Renal cortical epithelial cell (primary cell): ENCODE results near the gene CTPS1. TPM values are rescaled to one million over a fixed set of nuclear protein-coding genes. Genes with fewer than 3 reads are reported as not detected.

Experiments
- DNase-seq: peaks from one replicate; pipeline ENCODE4 v3.0.0-alpha.2; 2011; ENCODE audit warnings: low read depth
- total RNA-seq: library from RNA; depleted of rRNA; stranded (reverse); fragments of >200 nt; gene quantifications from 2 replicates; pipeline ENCODE4 v1.2.3, GENCODE V29; 2014

CTPS1 gene
- total RNA-seq, 1 donor from 2014 or later = 38.2 TPM

DNA sequence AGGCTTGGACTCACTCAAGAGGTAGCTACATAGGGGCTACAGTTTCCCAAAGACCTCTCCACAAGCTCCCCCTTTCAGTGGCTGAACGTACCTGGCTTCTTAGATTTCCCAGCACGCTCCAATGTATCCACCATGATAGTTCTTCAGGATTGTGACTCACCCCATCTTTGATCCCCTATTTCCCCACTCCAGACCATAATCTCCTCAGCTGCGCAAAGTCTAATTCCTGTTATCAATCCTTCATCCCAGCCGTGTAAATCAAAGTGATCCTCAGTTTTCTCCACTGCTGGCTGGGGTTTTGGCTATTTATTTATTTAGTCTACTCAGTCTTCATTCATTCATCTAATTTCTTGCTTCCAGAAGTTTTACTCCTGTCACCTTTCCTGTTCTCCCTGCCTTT, 13.1 kb upstream of the CTPS1 start:
- DNase-seq = no peak

DNA sequence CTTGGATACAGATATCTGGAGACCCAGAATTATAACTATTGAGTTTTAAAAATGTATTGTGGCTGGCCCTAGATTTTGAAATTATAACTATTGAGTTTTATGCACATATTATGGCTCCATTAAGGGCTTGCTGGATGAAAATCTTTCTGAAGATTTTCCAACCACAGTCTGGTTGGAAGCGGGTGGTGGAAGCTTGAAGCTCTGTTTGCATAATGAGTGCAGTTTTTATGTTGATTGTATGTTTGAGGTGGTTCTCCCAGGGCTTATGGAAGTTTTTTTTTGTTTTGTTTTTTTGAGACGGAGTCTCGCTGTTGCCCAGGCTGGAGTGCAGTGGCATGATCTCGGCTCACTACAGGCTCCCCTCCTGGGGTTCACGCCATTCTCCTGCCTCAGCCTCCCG, 10.1 kb upstream of the CTPS1 start:
- DNase-seq = no peak

DNA sequence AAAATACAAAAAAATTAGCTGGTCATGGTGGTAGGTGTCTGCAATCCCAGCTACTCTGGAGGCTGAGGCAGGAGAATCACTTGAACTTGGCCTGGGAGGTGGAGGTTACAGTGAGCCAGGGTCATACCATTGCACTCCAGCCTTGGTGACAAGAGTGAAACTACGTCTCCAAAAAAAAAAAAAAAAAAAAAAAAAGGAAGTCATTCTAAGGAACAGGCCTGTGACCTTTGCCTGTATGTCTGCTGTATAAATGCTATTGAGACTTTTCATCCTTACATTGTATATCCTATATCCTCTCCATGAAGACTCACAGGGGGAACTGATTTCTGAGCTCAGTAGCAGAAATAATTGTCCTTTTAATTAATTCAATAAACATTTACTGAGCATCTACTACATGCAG, 7.5 kb upstream of the CTPS1 start:
- DNase-seq = no peak

DNA sequence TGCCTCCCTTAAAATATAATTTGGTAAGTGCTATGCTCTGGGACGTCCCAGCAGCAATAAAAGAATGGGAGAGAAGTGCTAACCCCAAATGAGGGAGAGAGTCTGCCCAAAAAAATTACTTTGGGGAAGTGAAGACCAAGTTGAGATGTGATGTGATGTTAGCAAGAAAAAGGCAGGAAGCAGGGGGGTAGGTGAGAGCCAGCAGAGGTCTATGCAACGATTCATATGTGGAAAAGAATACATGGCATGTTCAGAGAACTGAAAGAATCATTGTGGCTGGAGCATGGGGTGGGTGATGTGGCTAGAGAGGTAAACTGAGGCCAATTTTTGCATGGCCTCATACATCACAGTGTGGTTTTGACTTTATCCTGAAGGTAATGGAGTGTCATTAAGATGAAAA, 5.6 kb upstream of the CTPS1 start:
- DNase-seq = no peak

DNA sequence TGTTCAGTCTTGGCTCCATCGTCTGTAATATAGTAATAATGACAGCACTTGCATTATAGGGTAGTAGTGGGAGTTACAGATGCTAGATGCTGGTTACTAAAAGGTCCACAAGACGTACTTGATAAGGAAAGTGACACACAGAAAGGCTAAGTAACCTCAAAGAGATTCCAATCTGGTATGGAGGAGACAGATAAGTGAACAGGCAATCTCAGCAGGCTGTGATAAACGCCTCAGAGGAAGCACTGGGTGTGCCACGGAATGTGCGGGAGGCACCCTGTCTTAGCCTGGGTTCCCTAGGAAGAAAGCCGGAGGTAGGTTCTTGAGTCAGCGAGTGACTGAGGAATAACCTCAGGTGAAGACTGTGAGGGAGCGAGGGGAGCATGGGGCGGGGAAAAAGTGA, 4.6 kb upstream of the CTPS1 start:
- DNase-seq = no peak

DNA sequence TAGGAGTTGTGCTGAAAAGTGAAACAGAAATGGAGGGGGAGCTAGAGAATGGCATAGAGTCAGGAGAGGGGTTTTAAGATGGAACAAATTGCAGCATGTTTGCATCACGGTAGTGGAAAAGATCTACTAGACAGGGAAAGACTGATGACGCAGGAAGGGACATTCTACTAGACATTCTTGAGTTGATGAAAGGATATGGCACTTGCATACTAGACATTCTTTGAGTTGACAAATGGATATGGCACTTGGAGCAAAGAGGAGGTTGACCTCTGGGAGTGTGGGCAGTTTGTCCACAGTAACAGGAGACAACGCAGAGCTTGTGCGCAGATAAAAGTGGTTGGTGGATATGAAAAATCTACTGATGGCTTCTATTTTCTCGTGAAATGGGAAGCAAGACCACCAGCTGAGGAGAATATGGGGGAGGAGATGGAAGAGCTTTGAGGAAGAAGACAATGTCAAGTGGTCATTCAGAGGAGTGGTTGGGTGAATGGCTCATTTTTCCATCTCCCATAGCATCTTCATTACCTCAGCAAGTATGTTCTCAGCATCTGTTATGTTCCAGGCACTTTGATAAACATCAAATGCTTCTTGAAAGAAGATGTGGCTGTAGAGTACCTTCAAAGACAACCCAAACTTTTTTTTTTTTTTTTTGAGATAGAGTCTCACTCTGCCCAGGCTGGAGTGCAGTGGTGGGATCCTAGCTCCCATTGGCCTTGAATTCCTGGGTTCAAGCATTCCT, 2.4 kb upstream of the CTPS1 start:
- DNase-seq = no peak

DNA sequence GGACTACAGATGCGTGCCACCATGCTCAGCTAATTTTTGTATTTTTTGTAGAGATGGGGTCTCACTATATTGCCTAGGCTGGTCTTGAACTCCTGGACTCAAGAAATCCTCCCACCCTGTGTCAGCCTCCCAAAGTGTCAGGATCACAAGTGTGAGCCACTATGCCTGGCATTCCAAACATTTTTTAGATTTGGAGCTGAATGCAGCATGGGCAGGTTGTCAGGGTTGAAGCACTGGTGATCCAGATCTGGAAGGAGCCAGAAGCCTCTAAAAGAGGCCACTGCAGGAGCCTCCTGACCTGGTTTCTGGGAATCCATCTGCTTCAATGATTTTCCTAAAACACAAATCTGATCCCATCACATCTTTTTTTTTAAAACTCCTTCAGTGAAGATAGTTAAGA, 1.8 kb upstream of the CTPS1 start:
- DNase-seq = no peak

DNA sequence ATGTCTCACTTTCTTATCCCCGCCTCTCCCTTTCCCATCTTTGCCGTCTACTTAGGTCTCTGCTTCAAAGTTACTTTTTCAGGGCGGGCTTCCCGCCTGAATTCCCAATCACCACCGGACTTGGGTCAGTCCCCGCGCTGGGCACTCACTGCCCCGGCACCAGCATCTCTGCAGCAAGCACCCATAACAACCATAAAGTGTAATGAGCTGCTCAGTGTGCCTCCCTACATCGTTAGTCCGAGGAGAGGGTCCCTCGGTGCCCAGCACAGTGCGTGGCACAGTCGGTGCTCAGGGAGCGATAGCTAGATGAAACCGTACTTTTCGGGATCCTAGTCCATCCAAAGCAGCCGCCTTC, 633 bp upstream of the CTPS1 start:
- DNase-seq = no peak

DNA sequence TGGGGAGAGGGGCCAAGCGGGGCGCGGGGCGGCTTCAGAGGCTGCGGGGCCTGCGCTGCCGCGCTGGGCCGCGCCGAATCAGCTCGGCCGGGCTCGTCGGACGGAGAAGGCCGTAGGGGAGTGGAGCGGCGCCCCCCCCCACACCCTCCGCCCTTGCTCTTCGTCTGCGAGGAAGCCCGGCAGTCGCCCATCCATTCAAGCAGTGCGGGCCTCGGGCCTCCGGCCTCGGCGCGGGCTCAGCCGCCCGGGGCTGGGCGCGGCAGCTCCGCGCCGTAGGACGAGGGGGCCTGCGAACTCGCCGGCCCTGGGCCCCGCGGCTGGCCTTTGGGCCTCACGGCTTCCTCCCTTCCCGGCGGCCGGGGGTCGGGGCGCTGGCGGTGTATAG, 564 bp downstream of the CTPS1 start:
- no peak for DNase-seq

DNA sequence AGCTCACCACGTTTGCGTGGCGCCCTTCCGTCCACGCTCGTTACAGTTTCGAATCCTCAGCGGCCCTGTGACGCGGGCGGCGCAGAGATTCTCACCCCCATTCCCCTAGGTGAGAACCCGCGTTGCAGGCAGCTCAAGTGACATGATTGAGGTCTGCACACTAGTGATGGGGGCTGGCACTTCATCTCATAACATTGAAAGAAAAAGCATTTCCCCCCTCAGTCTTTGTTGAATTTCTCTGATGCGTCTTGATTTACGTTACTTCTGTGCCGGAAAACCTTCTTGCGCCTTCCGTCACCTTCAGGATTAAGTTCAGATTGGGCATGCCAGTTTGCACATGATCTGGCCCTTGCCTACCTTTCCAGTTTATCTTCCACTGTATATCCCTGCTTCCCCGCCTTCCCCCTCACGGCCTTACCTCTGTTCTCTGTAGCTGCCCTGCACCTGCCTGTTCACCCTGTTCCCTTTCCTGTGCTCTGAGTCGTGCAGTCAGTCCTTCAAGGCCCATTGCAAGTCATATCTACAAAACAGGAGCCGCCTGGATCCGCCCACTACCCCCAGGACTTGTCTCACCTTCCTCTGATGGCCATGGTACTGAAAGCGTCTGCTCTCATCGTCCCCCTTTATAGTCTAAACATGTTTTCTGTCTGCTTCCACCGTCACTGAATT, 1.1 kb downstream of the CTPS1 start:
- peak; percentile 67 for DNase-seq

DNA sequence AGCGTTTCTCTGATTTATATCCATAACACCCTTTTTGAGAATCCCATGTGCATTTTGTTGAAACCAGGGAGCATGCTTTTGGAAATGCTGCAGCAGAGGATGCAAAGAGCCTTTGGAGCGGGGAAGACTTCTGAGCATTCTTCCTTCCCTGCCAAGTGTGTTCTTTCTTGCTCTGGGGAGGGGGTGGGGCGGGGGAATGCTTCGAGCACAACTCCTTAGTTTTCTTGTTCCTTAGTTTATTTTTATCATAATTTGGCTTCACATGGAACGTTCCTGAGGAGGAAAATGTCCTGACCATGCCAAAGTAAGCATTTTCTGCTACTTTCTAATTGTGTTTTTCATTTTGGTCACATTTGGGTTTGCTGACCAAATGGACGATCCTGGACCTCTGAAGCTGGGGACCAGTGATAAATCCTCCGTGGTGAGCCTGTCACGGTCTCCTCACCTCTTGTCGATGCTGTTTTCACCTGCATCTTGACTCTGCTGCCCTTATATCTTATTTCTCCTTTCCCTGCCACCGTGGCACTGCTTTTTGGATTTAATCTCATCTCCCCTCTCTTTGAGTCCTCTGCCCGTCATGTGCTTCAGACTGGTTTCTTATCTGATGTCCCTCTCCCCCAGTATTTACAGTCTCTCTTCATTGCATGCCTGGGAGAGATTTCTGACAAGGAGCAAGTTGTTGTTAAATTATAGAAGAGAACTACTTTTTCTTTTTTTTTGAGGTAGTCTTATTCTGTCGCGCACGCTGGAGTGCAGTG, 2.4 kb downstream of the CTPS1 start:
- DNase-seq = no peak

DNA sequence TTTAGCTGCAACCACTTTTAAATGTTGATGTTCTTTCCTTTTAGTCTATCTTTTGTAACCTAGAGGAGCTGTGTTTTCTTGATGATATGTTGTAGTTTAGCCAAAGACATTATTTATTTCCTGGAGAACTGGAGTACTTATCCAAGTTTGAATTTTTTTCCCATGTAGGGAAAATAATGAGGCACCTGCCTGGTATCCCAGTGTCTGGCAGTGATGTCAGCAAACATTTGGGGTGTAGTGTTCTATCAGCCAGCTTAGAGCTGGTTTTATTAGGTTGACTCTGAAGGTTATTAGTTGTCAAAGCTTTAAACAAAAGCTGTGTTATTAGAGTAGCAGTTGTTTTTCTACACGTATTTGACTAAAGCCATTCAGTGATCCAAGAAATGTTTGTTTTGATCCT, 3.2 kb downstream of the CTPS1 start:
- no peak for DNase-seq

DNA sequence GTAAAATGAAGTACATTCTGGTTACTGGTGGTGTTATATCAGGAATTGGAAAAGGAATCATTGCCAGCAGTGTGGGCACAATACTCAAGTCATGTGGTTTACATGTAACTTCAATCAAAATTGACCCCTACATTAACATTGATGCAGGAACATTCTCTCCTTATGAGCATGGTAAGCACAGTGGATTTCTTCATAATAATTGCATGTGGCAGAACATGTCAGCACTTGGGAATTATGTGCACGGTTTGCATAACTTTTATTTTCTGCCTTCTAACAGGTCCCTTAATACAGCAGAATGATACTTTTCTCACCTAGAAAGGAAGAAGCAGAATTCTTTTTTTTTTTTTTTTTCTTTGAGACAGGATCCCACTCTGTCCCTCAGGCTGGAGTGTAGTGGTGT, 3.8 kb downstream of the CTPS1 start:
- DNase-seq = no peak

DNA sequence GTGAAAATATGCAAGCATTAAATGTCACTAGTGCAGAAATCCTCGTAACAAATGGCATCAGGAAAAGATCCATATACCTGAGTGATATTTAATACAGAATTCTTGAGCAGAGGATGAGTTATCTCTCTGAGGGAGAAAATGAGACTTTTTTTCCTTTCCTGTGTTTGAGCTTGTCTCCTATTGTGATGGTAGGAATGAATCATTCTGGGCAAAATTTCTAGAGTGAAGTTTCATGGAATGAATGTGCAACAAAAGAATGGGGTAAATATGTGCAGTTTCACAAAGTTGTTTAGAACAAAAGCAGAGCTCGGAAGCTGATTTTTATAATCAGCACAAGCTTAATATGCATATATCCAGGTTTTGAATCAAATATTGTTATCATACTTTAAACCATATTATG, 4.6 kb downstream of the CTPS1 start:
- peak; percentile 55 for DNase-seq

DNA sequence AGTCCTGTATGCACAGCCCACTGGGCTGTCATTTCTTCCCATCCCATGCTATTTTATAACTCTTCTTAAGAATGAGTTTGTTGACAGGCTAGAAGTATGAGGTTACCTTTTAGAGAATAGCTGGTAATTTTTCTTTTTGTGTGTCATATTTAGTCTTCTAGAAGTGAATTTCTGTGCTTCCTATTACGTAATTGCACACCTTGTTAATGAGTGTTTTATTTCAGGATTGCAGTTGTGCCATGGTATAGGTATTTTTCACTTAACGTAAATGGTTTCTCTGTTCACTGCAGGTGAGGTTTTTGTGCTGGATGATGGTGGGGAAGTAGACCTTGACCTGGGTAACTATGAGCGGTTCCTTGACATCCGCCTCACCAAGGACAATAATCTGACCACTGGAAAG, 5.0 kb downstream of the CTPS1 start:
- DNase-seq = no peak

DNA sequence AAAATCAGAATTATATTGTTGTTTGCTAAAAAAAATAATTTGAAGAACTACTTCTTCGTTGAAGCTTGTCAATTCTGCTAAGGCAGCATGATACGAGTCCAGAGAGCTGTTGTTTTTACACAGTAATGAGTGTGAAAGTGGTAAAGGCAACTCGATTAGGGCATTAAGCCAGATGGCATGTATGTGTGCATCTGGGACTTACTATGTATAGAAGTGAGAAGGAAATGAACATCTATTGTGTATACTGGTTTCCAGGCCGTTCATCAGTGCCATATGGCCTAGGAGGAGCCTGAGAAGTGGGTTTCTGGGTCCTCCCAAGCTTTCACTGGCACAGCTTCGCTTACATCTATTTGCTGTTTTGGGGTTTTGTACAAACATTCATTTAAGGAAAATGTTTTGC, 5.7 kb downstream of the CTPS1 start:
- DNase-seq = no peak

DNA sequence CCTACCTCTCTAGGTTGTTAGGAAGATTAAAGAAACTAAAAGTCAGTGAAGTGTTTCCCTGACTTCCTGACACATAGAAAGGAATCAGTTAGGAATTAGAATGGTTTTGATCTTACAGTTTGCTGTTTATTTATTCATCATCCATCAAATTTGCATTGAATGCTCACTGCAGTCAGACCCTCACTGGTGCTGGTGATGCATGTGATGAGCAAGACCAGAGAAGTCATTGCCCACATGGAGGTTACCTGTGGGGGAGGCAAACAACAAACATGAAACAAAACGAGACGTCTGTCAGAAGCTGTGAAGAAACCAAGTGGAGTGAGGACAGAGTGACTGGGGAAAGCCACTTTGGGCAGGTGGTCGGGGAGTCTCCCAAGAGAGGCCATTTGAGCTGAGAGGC, 6.4 kb downstream of the CTPS1 start:
- peak; percentile 65 for DNase-seq

DNA sequence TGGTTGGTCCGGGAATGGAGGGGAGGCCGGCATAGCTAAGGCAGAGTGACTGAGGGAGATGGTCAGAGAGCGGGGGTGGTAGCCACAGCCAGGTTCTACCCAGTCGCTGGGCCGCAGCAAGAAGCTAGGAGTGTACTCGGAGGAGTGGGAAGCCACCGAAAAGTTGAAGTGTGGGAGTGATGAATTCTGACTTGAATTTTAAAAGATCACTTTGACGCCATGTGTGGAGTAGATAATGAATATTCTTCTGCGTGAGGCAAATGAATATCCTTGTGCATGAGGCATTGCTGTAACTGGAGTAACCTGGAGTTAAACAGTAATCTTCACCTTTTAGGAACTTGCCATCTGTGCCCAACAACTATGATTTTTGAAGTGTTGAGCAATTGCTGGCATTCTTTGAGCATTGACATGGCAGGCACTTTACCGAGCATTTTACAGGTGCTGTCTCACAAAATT, 6.9 kb downstream of the CTPS1 start:
- peak; percentile 79 for DNase-seq

DNA sequence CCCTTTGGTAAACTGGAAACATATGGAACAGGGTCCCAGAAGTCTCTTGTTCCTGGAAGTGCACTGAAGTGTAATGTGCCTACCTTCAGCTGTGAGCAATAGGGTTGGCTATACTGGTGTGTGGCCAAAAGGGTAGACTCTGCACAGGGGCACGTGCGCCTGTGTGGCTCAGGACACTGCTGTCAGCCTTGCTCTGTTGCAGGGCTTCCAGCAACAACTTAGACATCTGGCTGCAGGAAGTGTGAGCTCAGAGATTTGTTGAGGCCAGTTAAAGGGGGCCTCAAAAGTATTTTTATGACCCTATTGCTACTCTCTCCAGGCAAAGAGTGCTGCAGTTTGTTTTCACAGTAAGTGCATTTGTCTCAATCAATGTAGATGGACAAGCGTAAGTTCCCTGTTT, 7.5 kb downstream of the CTPS1 start:
- DNase-seq = no peak

DNA sequence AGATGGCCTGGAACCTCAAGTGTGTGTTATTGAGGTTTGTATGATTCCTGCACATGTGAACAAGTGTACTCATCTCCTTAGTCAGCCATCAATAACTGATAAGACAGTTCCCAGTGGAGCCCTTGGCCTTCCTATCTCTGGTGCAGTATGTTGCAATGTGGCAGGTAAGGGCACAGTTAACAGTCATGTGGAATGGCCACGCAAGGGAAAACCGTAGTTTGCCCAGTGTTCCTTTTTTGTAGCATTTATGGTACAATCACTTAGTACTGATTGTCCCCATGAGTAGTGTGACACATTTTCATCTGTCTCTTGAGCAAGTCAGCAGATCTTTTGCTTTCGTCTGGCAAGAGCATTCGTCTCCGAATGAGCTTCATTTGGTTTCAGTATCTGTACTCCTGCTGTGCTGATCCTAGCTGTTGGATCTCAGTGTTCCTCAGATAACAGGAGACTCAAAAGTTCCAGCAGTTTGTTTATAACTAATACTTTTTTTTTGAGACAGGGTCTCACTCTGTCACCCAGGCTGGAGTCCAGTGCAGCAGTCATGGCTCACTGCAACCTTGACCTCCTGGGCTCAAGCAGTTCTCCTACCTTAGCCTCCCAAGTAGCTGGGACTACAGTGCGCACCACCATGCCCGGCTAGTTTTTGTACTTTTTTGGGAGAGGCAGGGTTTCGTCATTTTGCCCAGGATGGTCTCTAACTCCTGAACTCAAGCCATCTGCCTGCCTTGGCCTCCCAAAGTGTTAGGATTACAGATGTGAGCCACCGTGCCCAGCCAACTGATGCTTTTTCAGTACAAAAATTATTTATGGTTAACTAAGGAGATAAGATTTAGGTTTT, 8.2 kb downstream of the CTPS1 start:
- no peak for DNase-seq

DNA sequence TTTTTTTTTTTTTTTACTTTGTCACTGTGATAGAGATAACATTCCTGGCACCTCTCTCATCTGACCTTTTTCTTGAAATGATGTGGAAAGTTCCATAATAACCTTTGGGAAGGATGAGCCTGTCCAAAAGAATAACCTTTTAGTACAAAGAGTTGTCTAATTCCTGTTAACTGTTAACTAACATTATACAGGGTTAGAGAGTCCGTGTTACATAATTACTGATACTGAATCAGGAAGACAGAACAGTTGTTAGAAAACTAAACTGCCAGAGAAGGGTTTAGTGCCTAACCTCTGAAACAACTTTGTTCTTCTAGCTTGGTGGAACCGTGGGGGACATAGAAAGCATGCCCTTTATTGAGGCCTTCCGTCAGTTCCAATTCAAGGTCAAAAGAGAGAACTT, 8.8 kb downstream of the CTPS1 start:
- no peak for DNase-seq

DNA sequence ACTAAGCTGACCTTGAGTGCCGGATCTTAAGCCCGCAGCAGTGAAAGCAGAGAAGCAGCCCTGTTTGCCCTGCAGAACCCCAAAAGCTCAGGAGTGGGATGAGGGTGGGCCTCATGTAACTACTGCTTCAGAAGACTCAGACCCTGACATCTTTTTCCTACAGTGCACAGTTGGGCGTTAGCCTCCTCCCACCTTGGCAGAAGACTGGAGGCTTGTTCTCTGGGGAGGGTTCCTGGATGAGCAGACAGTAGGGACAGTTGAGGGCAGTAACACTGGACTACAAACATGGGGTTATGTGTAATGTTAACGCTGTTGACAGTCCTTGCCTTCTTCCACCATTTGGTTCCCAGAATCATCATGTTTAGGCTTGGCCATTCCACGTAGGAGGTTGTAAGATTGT, 9.6 kb downstream of the CTPS1 start:
- no peak for DNase-seq
